Activated CD8-positive, alpha-beta memory T cell treated with anti-CD3 and anti-CD28 coated beads for 48 hours (primary cell): ENCODE measurements around the gene ANKRD44.
"Not testable (repeated sequence)": the region's sequence is repeated elsewhere in the genome, so short reads cannot be mapped to it uniquely, and the experiment has no call there.

Source experiments
- DNase-seq, 3 experiments: peaks; one replicate each; pipeline ENCODE4 v3.0.0-alpha.2; 2020; ENCODE audit warnings: low read depth in 2 of 3, low spot score in 2 of 3

ANKRD44 gene

DNA sequence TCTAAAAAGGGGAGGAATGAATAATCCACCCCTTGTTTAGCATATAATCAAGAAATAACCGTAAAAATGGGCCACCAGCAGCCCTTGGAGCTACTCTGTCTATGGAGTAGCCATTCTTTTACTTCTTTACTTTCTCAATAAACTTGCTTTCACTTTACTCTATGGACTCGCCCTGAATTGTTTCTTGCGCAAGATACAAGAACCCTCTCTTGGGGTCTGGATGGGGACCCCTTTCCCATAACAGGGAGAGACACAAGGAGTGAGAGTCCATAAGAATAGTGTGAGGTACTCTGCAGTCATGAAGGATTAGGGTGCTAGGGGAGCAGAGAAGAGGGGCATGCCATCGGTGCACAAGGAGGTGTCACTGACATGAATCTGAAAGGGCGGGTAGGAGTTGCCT is 224.9 kb downstream of the ANKRD44 start:
- DNase-seq: no peak

DNA sequence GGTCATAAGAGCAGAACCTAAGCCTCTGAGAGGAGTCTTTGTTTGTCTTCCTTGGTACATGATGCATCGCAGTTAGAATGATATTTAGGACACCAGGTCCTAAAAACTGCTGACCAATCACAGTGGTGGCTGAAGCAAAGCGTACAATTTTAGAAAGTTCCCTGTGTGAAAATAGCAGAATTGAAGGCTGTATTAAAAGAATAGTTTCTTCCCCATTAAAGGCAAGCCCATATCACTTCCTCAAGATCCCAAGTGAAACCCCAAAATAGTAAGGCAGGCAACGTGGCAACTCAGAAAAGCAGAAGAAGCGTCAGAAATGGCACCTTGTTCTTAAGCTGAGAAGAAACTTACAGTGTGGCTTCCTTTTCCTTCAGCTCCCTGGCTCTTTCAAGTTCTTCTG is 229.3 kb downstream of the ANKRD44 start:
- no peak for DNase-seq

DNA sequence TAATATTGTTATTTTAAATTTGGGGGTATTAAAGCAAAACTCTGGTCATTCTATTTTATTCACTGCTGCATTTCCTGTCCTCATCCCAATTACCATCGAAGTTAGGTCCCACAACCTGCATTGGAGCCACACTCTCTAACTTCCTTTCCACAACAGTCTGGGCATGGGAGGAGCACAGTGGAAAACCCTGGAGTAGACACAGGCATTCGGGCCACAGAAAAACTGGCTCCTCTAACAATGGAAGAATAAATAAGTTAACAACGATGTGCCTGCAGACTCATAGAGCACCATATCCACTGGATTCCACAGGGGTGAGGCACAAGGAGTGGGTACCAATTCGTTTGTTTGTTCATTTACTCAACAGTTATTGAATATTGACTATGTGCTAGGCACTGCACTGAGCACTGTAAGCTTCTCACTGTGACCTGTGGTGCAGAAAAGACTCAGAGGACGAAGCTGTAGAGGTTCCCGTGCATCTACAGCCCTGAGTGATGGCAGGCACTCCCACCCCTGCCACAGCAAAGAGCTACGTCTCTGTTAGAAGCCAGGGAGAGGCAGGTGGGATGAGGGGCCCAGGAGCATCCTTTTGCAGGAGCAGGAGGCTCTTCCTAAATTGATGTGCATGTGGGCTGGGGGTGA is 229.9 kb downstream of the ANKRD44 start:
- no peak for DNase-seq

DNA sequence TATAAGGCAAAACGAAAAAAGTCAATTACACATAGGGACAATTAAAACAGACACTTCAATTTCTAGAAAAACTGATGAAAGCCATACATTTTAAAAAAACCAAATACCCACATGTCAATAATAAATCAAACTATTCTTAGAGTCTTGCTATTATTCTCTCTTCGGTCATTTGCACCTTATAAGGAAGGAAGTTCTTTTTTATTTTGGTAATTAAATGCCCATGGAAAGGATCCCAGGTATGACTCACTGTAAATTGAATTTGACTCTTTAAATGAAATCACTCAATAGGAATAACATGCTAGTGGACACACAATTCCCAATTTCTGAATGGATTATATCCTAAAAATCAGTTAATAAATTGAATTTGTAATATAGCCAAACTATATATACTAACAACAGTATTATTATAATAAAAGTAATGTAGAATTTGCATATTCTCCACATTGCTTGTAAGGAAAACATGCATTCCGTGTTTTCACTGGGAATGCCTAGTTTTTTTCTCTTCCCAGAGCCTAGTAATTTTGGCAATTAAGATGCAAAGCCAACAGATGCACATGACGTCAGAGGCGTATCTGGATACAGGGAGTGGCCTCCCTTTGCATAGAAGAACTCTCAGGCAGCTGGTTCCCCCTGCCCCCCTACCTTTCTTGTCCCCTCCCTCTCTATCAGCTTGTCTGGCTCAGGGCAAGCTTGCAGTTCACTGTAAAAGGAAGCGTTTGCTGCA is 230.6 kb downstream of the ANKRD44 start:
- DNase-seq: no peak

DNA sequence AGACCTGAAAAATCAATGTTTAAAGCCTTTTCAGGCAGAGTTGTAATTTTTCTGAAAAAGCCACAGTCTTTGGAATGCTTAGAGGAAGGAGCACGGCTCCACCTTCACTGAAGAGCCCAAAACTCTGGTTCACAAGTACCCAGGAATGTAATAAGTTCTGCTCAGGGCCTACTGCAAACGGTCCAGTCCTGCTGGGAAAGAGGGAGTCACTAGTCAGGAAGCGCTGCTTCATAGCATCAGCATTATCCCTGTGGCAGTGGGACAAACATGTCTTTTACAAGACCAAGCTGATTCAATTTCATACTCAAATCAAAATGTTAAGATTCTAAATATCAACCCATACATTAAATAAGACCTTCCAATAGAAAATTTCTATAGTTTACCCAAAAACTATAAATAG is 231.2 kb downstream of the ANKRD44 start:
- DNase-seq: no peak

DNA sequence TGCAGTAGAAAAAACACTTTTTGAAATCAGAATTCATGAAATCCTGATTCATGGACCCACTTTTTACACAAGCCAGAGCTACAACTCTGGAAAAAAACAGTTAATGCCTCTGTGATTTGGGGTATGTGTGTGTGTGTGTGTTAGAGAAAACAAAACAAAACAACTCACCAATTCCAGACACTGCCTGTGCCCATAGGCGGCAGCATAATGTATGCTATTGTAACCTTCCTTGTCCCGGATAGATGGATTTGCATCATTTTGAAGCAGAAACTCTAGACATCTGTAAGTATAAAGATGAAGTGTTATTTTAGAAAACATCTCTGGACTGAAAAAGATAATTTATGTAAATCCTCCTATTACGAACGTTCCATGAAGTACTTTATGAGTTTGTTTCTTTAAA is 232.0 kb downstream of the ANKRD44 start:
- no peak for DNase-seq

DNA sequence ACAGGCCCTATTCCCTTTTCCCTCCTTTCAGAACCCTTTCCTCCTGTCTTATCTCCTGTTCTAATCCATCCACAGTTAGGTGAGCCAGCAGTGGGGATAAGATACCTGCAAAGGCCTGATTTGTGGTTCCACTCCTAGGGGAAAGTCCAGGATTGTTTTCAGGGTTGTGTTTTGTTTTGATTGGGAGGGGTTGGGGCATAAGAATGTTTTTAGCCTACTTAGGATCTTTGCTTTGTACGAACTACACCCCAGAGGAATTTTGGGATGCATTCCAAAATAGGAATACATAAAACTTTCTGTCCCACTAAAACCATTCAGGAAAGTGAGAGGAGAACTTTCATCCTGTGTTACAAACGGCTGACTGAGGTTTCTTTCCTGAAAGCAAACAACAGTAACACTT is 233.2 kb downstream of the ANKRD44 start:
- DNase-seq: no peak

DNA sequence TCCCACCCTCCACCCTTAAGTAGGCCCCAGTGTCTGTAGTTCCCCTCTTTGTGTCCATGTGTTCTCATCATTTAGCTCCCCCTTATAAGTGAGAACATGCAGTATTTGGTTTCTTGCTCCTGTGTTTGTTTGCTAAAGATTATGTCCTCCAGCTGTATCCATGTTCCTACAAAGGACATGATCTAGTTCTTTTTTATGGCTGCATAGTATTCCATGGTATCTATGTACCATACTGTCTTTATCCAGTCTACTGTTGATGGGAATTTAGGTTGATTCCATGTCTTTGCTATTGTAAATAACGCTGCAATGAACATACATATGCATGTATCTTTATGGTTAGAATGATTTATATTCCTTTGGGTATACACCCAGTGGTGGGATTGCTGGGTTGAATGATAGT is 233.9 kb downstream of the ANKRD44 start:
- DNase-seq: no peak

DNA sequence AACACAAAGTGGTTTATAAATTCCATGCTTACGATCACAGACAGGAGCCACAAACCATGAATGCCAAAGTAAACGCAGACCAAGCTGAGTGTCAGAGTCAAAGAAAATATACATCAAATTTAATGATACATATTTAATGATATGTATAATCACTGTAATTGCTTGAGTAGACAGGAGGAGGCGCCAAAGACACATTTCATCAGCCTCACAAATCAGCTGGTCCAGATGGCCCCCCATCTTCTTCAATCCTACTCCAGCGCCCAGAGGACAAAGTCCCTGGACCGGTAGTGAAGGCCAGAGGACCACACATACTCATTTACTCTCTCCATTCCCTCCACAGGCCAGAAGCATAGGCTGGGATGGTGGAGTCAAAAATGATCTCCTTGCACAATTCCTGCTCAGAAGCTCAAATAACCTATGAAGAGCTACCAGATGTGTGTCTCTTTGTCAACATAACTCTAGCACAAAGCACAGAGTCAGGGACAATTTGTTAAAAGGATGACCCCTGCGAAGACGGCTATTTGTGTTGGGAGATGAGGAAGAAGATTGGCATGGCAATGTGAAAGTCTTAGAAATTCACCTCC is 234.7 kb downstream of the ANKRD44 start:
- DNase-seq: no peak

DNA sequence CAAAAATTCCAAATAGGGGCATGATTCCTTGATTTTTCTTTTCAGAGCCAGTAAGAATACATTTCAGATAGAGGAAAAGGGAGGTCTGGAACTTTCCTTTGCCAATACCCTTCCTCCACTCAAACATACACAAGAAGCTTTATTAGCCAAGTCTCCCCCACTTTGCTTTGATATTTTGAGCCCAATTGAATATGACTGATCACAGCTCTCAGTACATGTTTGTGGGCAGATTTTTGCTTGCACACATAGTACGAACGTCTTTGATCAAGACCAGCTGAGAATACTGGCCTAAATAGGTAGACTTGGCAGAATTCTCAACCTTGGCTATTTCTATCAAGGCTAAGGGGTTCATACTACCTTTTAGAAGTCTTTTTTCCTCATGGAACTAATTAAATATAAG is 235.3 kb downstream of the ANKRD44 start:
- DNase-seq: no peak

DNA sequence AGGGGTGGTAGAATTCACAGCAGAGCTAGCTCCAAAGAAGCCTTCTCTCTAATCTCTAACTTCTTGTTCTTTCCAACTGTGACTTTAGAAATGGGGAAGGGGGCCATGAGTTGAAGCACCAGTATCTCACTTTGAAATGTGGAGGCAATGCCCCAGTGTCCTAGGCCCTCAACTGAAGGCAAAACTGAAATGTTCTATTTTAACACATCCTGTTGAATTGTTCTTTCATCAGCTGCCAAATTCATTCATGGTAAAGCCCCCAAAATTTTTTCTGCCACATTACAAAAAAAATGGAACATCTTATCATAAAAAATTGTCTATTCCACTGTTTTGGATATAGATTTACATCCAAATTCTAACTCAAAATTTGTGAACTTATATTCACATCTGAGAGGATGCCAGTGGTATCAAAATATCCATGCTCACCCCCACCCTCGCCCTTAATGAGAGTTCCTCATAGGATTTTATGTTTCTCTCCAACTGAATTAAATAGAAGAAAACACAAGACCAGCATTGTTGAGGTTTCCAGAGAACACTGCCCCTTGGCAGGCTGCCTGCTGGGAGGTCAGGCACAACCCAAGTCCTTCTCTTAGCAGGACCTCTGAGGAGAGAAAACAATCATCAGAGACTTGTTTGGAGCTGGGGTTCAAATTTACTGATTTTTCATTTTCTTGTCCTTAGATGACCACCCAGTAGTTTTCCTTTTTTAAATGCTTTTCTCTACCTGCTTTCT is 236.7 kb downstream of the ANKRD44 start:
- DNase-seq: no peak

DNA sequence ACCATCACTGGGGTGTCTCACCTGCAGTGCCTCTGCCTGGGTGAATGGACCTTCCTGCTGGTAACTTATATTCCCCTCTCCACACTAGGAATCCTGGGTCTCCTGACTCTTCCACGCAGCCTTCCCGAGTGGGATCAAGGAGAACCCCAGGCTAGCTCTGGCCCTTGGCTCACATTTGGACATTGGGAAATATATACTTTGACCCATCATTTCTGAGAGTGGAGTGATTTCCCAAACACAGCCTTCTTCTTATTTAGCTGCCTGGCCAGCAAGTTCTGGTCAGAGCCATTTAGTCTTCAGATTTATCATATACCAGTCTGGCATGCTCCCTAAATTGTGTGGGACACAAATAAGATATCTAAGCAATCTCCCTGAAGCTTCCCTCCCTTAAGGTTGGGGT is 237.3 kb downstream of the ANKRD44 start:
- DNase-seq: no peak

DNA sequence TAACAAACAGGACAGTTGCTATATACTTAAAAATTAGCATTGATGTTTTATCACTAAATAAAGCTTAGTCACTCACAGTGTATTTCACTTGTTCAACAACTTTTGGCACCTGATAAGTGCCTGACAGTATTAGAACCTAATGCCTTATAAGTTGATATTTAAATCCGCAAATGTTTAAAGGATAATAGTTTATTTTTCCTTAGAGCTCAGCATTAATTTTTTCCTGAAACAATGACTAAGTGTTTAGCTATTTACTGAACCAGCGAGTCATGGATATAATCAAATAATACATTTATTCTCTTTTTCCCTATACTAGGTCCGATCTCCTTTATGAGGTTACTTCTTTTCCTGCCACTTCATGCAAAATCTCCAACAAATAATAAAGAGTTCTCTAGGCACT is 238.0 kb downstream of the ANKRD44 start:
- no peak for DNase-seq

DNA sequence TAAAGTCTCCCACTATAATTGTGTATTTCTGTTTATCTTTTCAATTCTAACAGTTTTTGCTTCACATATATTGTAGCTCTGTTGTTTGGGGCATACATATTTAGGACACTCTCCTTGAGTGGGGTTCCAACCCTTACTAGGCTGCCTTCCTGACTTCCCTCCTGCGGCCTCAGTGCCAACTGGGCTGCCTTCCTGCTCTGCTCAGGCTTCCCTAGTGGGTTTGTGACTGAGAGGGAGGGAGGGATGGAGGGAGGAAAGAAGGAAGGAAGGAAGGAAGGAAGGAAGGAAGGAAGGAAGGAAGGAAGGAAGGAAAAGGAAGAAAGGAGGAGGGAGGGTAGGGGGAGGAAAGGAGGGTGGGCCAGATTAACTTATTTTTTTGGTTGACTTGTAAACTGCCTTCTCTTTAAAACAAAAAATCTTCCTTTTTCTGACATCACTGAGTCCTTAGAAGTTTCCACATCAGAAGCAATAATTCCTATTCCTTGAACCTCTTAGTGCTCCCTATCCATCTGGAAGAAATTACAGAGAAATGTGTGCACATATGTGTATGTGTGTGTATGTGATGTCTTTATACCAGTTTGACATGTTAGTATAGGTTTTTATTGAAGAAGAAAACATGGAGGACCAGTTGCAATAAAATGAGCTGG is 238.7 kb downstream of the ANKRD44 start:
- no peak for DNase-seq

DNA sequence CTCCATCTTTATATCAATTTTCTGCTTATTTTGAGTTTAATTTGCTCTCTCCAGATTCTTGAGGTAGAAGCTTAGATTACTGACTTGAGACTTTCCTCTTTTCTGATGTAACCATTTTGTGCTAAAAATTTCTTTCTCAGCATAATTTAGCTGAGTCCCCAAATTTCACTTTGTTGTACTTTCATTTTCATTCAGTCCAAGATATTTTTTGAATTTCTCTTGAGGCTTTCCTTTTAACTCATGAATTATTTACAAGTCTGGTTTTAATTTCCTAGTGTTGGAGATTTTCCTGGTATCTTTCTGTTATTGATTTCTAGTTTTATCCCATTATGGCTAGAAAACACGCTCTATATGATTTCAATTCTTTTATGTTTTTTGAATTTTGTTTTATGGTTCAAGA is 239.4 kb downstream of the ANKRD44 start:
- no peak for DNase-seq

DNA sequence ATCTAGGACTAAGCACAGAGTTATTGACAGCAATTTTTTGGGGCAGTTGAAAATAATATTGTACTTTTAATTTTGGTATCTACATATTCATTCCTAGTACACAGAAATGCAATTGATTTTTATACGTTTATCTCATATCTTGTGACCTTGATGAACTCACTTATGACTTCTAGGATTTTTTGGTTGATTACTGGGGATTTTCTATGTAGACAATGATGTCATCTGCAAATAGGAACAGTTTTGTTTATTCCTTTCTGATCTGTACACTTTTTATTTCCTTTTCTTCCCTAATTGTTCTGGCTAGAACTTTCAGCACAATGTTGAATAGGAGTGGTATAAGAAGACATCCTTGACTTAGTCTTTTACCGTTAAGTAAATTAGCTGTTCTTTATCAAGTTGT is 240.6 kb downstream of the ANKRD44 start:
- DNase-seq: no peak

DNA sequence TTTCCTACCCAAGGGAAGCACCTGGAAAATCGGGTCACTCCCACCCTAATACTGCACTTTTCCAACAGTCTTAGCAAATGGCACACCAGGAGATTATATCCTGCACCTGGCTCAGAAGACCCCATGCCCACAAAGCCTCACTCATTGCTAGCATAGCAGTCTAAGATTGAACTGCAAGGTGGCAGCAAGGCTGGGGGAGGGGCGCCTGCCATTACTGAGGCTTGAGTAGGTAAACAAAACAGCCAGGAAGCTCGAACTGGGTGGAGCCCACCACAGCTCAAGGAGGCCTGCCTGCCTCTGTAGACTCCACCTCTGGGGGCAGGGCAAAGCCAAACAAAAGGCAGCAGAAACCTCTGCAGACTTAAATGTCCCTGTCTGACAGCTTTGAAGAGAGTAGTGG is 248.0 kb downstream of the ANKRD44 start:
- DNase-seq: not testable (repeated sequence)

DNA sequence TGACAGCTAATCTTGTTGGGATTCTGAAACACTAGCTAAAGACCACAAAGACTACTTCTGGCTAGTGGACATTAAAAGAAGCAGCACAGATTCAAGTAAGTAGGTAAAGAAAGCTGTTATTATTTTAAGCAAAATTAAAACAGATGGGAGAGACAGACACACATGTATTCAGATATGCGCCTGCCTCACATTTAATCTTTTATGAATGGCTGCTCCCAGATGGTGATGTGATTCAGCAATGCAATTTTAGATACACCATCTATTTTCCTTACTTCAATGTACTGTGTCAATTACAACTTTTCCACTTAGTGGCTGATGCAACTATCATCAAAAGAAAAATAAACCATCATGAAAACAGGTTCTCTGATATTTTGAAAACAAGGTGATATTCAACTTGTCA is 251.1 kb downstream of the ANKRD44 start:
- DNase-seq: no peak

DNA sequence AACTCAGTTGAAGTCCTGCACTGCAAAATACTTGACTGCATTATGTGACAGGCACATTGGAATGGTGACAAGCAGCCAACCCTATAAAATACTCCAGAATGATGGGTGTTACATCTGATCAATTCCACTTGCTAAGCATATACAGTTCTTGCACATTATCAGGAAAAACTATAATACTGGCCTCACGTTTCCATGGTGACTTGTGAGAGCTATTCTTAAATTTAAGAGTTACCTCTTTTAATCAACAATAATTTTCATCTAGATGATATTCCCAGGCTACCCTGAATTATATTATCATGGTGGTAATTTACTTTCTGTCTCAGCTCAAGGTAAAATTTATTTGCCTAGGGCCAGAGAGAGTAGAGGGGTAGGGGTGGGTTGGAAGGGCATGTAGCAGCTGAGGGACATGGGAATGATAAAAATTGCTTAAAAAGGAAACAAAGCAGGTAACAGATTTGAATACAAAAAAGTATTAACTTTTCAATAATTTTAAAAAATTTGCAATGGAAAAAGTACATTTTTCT is 251.7 kb downstream of the ANKRD44 start:
- no peak for DNase-seq

DNA sequence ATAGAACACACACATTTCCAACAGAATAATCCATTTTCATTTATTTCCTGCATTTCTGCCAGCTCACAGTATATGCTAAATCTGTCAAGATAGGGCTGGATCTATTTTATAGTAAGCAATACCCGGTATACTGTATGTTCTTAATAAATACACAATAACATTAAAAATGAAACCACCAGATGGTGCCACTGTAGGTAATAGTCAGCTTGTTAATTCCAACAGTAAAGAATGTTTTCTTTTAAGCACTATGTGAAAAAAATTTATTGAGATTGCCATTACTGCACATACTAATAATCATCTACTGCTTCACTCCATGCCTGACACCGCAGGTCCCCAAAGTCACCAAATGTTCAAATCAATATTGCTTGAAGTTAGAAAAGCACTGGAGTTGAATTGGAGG is 252.6 kb downstream of the ANKRD44 start:
- no peak for DNase-seq

DNA sequence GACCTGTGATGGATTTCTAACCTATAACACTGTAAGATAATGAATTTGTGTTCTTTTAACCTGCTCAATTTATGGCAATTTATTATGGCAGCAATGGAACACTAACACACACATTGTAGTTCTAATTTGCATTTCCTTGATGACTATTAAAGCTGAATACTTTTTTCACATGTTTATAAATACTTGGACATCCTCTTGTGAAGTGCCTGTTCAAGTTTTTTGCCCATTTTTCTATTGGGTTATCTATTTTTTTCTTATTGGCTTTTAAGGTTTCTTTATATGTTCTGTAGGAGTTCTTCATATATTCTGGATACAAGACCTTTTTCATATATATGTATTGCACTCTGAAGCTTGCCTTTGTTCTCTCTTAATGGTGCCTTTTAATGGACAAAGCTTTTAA is 255.5 kb downstream of the ANKRD44 start:
- DNase-seq: no peak
